Suprapubic skin (tissue), 4 donors: Measurements from ENCODE around the gene MAD2L1BP. TPM values are rescaled to one million over a fixed set of nuclear protein-coding genes. Genes with fewer than 3 reads are reported as not detected.
A peak's percentile ranks its signal among the peaks of the same experiment; 100 is the strongest.

ENCODE experiments used
- DNase-seq, 2 donors: peaks; one replicate each; pipeline ENCODE4 v3.0.0-alpha.2; 2019; ENCODE audit warnings: low spot score in 2 of 2
- H3K27ac ChIP-seq: fragments of 200-600 bp; sonication (generic); one replicate; pipeline ENCODE4 v1.5.1; 2019
- H3K27me3 ChIP-seq: fragments of 200-600 bp; sonication (generic); one replicate; pipeline ENCODE4 v1.5.1; 2019
- H3K36me3 ChIP-seq: fragments of 200-600 bp; sonication (generic); one replicate; pipeline ENCODE4 v1.5.1; 2019
- H3K4me1 ChIP-seq: fragments of 200-600 bp; sonication (generic); one replicate; pipeline ENCODE4 v1.5.1; 2019
- H3K4me3 ChIP-seq: fragments of 200-600 bp; sonication (generic); one replicate; pipeline ENCODE4 v1.5.1; 2019; ENCODE audit warnings: mild to moderate bottlenecking
- H3K9me3 ChIP-seq: fragments of 200-600 bp; sonication (generic); one replicate; pipeline ENCODE4 v1.5.1; 2019
- EP300 ChIP-seq: sonication (generic); formaldehyde crosslinking; IDR thresholded peaks from one replicate; pipeline ENCODE4 v1.6.1; 2017; ENCODE audit warnings: antibody characterized with exemption
- POLR2A ChIP-seq, 2 donors: fragments of 450-650 bp; IDR thresholded peaks; one replicate each; pipeline ENCODE4 v1.6.1; 2017; ENCODE audit warnings: antibody characterized with exemption in 2 of 2, mild to moderate bottlenecking in 2 of 2, moderate library complexity in 2 of 2
- POLR2AphosphoS5 ChIP-seq, 3 donors: sonication (generic); formaldehyde crosslinking; IDR thresholded peaks; one replicate each; pipeline ENCODE4 v1.6.1; 2017; ENCODE audit warnings: antibody characterized with exemption in 3 of 3
- WGBS: methylation state at CpG from one replicate; pipeline ENCODE4 v1.1.5; 2018; 5-methylcytosine and 5-hydroxymethylcytosine counted together
- total RNA-seq, 4 donors: library from RNA; depleted of rRNA; stranded (reverse); fragments of >200 nt; gene quantifications; one replicate each; pipeline ENCODE4 v1.1.0, GENCODE V29; 2016
- TF ChIP-seq, protein P1 (sequence below), 2 donors: fragments of 200-600 bp in 1 of 2; fragments of 450-650 bp in 1 of 2; sonication (generic) in 1 of 2; IDR thresholded peaks; one replicate each; pipeline ENCODE4 v1.5.1; 2016 to 2019; ENCODE audit warnings: antibody characterized with exemption in 2 of 2, mild to moderate bottlenecking in 1 of 2, moderate library complexity in 1 of 2

MAD2L1BP gene
- total RNA-seq, 4 donors from 2014 or later: 35.4 to 63.1 (median 49.7) TPM

DNA sequence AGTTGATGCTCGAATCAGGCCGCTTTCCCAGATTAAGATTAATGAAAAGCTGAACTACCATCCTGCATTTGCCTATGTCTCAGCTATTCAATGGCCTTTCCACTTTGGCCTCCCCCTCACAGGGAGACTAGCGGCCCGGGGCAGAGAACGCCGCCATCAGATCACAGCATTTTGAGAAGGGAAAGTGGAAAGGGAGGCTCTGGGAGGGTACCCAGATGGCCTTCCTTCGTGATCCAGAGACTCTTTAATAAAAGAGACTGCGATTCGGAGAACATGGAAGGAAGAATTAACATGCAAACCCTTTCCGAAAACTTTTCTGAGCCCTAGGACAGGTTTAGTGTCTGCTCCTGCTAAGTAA, 51.4 kb downstream of the MAD2L1BP start:
- peaks cover 6% of the 10 kb centered on the region for H3K27me3 ChIP-seq
- WGBS: 12% methylated on average over 10 of the region's 10 CpGs
- H3K9me3 ChIP-seq: no peaks in the 10 kb centered on the region
- peaks cover 21% of the 10 kb centered on the region for H3K4me1 ChIP-seq
- peak overlapping the region; percentile 90 for H3K4me3 ChIP-seq
- DNase-seq: no peak
- H3K27ac ChIP-seq: peak overlapping the region; percentile 76
- H3K36me3 ChIP-seq: no peaks in the 10 kb centered on the region
- no peak for TF ChIP-seq EP300
- no peak for TF ChIP-seq POLR2AphosphoS5 (IDR thresholded peaks at IDR 0.05)
- TF ChIP-seq, protein P1, sequence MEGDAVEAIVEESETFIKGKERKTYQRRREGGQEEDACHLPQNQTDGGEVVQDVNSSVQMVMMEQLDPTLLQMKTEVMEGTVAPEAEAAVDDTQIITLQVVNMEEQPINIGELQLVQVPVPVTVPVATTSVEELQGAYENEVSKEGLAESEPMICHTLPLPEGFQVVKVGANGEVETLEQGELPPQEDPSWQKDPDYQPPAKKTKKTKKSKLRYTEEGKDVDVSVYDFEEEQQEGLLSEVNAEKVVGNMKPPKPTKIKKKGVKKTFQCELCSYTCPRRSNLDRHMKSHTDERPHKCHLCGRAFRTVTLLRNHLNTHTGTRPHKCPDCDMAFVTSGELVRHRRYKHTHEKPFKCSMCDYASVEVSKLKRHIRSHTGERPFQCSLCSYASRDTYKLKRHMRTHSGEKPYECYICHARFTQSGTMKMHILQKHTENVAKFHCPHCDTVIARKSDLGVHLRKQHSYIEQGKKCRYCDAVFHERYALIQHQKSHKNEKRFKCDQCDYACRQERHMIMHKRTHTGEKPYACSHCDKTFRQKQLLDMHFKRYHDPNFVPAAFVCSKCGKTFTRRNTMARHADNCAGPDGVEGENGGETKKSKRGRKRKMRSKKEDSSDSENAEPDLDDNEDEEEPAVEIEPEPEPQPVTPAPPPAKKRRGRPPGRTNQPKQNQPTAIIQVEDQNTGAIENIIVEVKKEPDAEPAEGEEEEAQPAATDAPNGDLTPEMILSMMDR (IDR thresholded peaks at IDR 0.05): no peak
- no peak for TF ChIP-seq POLR2A (IDR thresholded peaks at IDR 0.05)

DNA sequence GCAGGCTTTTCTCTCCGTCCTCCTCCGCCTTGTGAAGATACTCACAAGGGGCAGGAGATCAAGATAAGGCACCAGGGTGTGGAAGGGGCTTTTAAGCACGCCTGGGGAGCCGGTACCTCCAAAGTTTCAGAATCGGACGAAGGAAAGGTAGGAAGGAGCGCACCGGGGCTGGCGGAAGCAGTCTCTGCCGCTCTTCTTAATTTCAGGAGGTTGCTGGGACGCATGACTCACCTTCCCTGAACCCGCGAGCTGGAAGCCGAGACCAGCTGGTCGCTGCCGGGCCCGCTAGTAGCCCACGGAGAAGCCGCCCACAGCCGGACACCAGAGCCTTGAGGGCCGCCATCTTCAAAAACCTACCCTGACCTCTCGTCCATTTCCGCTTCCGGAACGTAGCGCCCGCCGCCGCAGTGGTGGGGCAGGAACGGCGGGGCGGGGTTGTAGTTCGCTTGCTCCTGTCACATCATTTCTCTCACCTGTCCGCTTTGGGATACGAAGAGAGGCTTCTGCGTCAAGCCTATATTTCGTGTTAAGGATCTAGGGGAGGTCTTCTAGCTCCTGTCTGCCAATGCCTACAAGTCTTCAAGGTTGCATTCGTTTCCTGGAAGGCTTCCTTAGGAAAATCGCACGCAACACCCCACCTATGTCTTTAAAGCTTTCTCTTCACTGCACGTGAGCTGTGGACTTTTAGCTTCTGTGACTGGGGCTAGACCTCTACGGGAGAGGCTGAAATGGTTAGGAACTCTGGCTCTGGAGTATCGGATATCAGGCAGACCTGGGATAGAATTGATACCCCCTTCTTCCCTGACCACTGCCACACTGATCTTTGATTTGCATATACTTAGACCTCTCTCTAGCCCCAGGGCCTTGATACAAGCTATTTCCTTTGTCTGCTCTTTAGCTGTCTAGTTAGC, 52.1 kb downstream of the MAD2L1BP start, which contains the start of gene MRPS18A:
Gene MRPS18A (minus strand): TSS at position 355 of the 911 bp plus-strand sequence. CDS start 12 bp downstream, at position 343.
- TF ChIP-seq POLR2AphosphoS5 (IDR thresholded peaks at IDR 0.05) (peak in 1 of 3 donors; percentile 21), POLR2A (IDR thresholded peaks at IDR 0.05) (peak in 1 of 2 donors; percentile 35)
- TF ChIP-seq, protein P1 (IDR thresholded peaks at IDR 0.05): no peak
- H3K4me1 ChIP-seq: peaks cover 20% of the 10 kb centered on the region
- WGBS: 1% methylated on average over 33 of the region's 43 CpGs

DNA sequence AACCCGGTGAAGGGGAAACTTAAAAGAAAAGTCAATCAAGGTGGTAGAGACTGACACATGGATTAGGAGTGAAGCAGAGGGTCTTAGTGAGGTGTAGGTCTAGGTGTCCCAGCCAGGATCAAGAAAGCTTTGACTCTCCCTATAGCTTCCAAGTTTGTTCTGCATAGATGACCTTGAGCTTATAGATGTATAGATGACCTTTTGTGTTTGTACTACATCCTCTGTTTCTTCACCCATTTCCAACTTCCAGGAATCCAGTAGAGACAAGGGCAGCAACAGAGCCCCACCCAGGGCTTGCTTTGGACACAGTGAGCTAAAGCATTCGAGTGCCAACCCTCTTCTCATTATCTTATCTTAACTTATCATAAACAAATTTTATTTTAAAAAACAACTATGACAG, 53.8 kb downstream of the MAD2L1BP start:
- no peak for DNase-seq
- no peak overlapping the region for H3K27ac ChIP-seq
- TF ChIP-seq, protein P1 (IDR thresholded peaks at IDR 0.05): no peak
- TF ChIP-seq POLR2A (IDR thresholded peaks at IDR 0.05) (no peak), POLR2AphosphoS5 (IDR thresholded peaks at IDR 0.05) (no peak), EP300 (no peak)
- no peak overlapping the region for H3K4me3 ChIP-seq
- peaks cover 18% of the 10 kb centered on the region for H3K27me3 ChIP-seq
- peaks cover 18% of the 10 kb centered on the region for H3K4me1 ChIP-seq
- WGBS: 84% methylated on average over 2 of the region's 2 CpGs
- no peaks in the 10 kb centered on the region for H3K9me3 ChIP-seq
- no peaks in the 10 kb centered on the region for H3K36me3 ChIP-seq

More for the DNA sequence above, 52.1 kb downstream of the MAD2L1BP start, which contains the start of gene MRPS18A:
- Histone ChIP-seq H3K36me3 (no peaks in the 10 kb centered on the region), H3K27ac (peak within 1 kb of the TSS; percentile 76), H3K27me3 (peaks cover 12% of the 10 kb centered on the region), H3K4me3 (peak within 1 kb of the TSS; percentile 90), H3K9me3 (no peaks in the 10 kb centered on the region)
- DNase-seq: peak; percentile 89 to 91

Other genes with a start within 250 kb of the MAD2L1BP start
- gene ABCC10, start 208.3 kb upstream of the MAD2L1BP start, total RNA-seq: 10 to 100 TPM; 16.1 to 39.1 (median 27.4) TPM
- gene DLK2, start 180.3 kb upstream of the MAD2L1BP start, total RNA-seq: 10 to 100 TPM; 23.6 to 61.7 (median 32.3) TPM
- gene TJAP1, start 158.3 kb upstream of the MAD2L1BP start, total RNA-seq: 10 to 100 TPM; 17.8 to 32.4 (median 30.6) TPM
- gene LRRC73, start 125.5 kb upstream of the MAD2L1BP start, total RNA-seq: under 1 TPM in 2 of 4 donors, not detected in 2; 0.34 to 0.42 TPM
- gene YIPF3, start 118.9 kb upstream of the MAD2L1BP start, total RNA-seq: 100 to 1,000 TPM in 1 of 4 donors, 10 to 100 TPM in 3; 69.8 to 115 (median 84.6) TPM
- gene POLR1C, start 118.8 kb upstream of the MAD2L1BP start, total RNA-seq: 10 to 100 TPM; 31.1 to 44.7 (median 35.6) TPM
- 10 to 100 TPM; 24.1 to 49.8 (median 29.0) TPM for gene XPO5, start 59.8 kb upstream of the MAD2L1BP start, total RNA-seq
- gene POLH, start 59.7 kb upstream of the MAD2L1BP start, total RNA-seq: 10 to 100 TPM; 14.2 to 24.3 (median 17.0) TPM
- gene GTPBP2, start 6.6 kb upstream of the MAD2L1BP start, total RNA-seq: 10 to 100 TPM; 23.7 to 67.6 (median 31.5) TPM
- gene RSPH9, start 9.2 kb downstream of the MAD2L1BP start, total RNA-seq: under 1 TPM in 2 of 4 donors, not detected in 2; 0.24 to 0.57 TPM
- gene MRPS18A, start 52.0 kb downstream of the MAD2L1BP start, total RNA-seq: 10 to 100 TPM; 43.6 to 59.0 (median 48.6) TPM
- 100 to 1,000 TPM in 1 of 4 donors, 10 to 100 TPM in 3; 25.4 to 147 (median 43.6) TPM for gene VEGFA, start 134.4 kb downstream of the MAD2L1BP start, total RNA-seq